GM19324 (cell line): Measurements from ENCODE around the gene MS4A15.
"Not testable (repeated sequence)": the region's sequence is repeated elsewhere in the genome, so short reads cannot be mapped to it uniquely, and the experiment has no call there.

Experiments used
- ATAC-seq: cut with Tn5 transposase; IDR thresholded peaks from one replicate; pipeline ENCODE4 v1.9.1; 2021; ENCODE audit warnings: mild to moderate bottlenecking, moderate library complexity; ENCODE audit not compliant: unreplicated experiment, low FRiP score

MS4A15 gene

DNA sequence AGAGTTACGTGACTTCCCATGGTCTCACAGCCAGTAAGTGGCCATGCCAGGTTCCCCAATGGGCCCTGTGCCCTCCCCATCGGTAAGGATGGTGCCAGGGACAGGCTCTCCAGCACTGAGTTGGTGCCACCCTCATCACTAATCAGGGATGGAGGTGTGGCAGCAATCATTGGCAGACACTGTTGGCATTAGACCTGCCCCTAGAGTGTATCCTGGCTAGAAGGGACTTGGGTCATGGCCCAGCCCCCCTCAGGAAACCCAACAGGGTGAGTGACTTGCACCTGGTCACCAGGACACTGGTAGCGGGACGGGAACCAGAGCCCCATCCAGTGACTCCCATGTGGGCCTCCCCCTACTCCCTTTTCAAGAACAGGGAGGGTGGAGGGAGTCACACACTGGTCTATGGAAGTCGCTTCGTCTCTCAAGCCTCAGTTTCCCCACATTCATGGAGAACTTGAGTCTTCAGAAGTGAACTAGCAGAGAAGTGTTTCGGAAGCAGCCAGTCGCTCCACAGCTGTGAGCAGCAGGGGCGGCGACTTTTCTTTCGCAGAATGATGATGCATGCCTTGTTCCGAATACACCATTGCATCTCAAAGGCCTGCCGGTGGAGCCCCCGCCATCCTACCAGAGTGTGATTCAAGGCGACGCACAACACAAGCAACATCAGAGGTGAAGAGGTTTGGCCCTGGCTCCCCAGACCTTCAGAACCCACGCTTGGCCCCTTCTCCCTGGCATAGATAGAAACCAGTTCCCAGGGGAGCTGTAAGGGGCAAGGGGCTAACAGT lies 41.4 kb downstream of the MS4A15 start:
- ATAC-seq: no peak

DNA sequence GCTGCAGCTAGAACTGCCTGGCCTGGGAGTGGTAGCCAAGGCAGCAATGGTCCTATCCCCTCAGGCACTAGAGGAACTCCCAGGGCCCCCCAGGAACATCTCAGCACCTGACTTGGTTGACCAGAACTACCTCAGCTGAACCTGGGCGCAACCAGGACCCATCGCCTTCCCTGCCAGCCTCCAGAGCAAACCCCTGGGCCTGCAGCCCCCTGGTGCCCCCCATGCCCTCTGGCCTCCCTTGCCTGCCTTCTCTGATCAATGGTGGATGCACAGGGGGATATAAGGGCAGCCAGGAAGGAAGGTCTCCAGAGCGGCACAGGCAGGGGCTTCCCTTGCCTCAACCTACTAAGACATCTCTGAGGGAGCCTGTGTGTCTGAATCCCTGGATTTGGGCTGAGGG lies 42.0 kb downstream of the MS4A15 start:
- no peak for ATAC-seq

DNA sequence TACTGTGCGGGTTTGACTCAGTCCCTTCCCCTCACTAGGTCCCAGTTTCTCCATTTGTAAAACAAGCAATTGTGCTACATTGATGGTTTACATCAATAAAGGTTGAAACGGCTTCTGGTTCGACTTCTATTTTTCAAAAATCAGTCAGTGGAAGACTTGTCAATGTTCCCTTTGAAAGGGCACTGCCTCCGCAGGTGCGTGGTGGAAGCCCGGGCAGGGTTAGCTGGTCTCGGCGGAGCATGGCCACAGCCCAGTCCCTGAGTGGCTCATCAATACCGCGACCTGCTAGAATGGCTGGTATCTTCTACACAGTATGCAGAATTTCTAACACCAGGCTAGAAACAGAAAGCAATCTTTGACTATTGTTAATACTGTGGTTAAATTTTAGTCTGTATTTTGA lies 44.5 kb downstream of the MS4A15 start:
- ATAC-seq: no peak

DNA sequence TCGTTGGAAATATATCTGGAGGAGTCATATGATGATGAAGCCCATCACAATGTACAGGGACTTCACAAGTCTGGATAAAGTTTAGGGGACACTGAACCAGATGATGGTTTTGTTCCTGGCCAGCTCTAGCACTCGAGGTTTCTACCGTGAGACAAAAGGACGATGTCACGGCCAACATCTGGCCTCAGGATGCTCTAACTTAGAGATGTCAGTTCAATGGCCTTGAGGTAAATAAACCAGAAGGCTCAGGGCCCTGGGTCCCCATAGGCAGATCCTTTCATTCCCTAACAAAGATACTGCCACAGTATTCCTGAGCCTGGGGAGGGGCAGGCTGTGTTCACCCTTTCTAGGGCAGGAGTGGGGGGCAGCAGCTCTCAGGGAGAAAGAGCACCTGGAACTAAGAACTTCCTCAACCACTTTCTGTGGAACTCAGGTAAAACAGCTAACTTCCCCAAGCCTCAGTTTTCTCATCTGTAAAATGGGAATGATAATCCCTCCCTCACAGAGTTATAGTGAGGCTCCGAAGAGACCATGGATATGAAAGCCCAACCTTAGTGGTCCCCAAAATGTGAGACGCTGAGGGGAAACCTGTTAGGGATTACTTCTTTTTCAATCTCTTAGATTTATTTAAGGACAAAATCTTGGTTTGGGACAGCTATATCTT lies 46.7 kb downstream of the MS4A15 start:
- no peak for ATAC-seq

DNA sequence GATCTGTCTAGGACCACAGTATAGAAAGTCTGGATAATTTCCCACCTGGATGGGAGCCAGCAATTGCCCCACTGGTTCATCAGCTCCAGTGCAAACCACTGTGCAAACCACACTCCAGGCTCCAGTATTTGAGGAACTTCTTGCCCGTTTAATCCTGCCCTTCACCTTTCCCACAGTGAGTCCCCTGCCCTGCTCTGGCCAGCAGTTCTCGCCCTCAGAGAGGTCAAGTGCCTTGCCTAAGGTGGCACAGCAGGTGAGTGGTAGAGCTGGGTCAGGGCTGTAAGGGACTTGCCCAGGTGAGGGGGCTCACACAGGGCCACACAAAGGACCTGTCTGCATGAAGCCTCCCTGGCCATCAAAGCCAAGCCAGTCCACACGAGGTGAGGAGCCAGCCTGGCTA lies 52.6 kb downstream of the MS4A15 start:
- no peak for ATAC-seq

DNA sequence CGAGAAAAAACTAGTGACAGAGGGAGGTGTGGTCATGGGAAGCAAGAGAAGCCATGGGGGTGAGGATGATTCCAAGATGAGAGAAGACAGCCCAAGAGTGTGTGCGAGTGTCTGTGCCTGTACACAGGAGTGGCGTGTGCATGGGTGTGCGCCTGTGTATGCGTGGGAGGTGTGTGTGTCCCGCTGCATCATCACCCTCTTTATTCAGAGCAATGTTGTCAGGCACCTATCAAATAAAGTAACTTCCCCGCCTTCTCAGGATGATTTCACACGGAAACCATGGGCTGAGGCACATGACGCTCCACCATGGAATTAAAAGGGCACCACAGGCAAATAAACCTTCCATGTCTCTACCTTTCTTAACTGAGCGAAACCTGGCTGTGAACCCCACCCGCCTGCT lies 53.0 kb downstream of the MS4A15 start:
- ATAC-seq: no peak

DNA sequence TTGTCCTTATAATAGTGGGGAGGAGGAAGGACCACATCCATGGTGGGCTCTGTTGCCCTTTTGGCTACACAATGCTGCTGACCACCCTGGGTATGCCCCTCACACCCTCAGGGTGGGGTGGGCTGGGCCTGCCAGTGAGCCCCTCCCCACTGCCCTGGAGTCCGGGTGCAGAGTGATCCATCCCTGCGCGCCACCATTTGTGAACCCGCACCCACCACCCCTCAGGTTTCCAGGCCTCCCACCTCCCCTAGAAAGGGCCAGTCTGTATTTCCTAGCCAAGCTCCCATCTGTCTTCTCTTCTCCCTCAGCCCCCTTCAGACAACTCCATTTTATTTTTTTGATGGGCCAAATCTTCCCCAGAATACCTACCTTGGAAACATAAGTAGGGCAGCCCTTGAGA lies 53.5 kb downstream of the MS4A15 start:
- no peak for ATAC-seq

DNA sequence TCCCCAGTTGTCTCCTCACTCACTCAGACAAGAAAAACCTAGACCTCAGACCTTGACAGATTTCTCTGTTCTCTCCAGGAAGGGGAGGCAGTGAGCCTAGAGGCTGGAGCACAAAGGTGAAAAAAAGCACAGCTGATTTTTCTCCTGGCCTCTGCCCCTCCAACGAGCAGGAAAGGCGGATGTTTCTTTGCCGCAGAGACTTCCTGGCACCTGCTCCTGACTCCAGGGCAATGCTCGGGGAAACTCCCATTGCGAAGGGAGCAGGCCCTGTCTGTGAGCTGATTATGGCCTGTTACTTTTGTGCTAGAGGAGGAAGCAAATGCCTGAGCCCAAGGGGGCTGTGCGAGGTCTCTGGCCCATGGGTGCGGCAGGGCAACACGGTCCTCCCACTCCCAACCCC lies 53.9 kb downstream of the MS4A15 start:
- ATAC-seq: no peak

DNA sequence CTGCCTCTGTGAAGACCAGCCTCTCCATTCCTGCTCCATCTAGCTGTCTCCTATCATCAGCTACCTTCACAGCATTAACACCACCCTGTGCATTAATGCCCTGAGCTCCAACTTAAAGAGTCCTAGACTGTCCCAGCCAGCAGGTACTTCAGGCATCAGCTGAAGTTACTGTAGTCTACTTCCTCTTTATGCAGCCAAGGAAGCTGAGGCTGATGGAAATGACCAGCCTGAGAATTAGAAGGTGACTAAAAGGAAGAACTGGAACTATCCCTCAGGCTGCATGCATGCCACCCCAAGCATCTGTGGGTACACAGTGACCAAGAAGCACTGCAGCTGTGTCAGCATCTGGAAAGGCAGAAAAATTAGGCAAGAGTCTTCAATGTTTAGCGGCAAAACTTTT lies 56.7 kb downstream of the MS4A15 start:
- ATAC-seq: no peak

DNA sequence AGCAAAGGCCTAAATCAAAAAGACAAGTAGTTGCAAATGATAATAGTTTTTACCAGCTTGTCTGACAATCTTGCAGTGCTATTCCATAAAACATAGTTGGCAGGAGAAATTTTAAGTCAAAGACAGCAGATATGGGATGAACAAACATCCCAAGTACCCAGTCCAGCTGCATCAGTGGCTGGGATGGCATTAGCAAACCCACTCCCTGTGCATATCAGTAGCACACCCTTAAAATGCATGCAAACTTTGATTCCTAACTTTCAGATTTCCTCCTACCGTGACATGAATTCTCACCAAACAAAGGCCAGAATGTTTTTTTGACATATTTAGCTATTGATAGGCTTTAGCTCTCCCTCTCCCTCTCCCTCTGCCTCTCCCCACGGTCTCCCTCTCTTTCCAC lies 57.4 kb downstream of the MS4A15 start:
- ATAC-seq: no peak

DNA sequence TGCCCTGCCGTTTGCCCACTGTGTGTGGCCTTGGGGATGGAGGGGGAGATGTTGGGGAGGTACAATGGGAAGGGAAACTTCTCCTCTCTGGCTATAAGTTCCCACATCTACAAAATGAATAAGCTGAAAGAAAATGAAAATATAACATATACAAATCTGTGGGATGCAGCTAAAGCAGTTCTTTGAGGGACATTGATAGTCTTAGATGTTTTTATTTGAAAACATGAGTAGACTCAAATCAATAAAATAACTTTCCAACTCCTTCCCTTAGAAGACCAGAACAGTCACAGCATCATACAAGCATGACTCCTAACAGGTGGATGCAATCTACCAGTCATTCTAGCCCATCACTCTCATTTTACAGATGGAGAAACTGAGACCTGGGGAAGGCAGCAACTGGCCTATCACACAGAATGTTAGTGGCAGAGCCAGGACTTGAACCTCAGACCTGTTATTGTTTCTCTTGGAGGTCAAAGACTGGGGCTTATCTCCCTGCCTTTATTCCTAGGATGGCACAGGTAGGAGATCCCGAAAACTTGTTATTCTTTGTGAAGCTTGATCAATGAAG lies 60.0 kb downstream of the MS4A15 start:
- no peak for ATAC-seq

DNA sequence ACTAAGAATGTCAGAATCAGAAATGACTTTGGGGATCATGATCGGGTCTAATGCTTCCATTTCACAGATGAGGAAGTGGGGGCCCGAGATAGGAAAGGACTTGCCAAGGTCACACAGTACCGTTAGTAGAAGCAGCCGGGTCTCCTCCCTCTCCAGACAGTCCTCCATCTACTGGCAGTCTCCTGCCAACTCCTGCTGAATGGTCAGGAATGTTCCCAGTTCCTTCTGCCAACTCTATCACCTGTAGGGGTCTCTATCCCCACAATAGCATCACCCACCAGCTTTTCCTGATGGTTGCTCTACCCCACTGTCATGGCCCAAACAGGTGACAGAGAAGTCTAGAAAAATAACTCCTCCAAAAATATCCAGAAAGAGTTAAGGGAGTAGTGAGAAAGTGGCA lies 61.4 kb downstream of the MS4A15 start:
- no peak for ATAC-seq

DNA sequence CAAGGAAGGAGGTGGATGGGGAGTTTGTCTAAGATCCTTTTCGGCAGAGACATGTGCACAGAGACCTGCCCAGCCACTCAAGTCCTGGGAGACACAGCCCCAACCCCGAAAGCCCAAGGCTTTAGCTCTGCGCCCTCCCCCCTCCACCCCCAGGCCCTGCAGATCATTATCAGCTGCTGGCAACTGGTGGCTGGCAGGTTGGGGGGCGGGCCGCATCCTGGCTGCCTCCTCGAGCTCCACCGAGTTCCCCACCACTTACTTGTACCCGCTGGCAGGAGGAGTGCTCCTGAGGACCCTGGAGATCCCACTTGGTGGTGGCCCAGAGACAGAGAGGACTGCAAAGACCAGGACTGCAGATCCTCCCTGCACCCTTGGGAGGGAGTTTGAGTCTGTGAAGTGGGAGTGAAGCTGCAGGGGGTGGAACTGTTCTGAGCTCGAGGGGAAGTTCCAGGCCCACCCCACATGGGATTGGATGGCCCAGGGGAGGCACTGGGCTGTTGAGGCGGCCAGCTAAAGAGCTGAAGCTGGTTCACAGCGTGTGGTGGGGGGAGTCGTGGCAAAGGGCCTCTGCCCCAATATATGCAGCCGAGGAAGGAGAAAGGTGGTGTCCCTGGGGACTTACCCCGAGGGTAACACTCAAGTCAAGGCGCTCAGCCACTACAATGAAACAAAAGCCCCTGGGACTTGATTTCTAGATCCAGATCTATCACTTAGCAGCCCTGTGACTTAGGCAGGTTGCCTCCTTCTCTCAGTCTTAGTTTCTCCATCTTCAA lies 65.3 kb downstream of the MS4A15 start:
- ATAC-seq: no peak

DNA sequence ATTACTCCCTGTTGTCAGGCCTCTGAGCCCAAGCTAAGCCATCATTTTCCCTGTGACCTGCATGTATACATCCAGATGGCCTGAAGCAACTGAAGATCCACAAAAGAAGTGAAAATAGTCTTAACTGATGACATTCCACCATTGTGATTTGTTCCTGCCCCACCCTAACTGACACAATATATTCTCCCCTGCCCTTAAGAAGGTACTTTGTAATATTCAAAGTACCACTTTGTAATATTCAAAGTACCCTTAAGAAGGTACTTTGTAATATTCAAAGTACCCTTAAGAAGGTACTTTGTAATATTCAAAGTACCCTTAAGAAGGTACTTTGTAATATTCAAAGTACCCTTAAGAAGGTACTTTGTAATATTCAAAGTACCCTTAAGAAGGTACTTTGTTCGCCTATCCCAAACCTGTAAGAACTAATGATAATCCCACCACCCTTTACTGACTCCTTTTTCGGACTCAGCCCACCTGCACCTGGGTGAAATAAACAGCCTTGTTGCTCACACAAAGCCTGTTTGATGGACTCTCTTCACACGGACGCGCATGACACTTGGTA lies 67.2 kb downstream of the MS4A15 start:
- ATAC-seq: not testable (repeated sequence)

DNA sequence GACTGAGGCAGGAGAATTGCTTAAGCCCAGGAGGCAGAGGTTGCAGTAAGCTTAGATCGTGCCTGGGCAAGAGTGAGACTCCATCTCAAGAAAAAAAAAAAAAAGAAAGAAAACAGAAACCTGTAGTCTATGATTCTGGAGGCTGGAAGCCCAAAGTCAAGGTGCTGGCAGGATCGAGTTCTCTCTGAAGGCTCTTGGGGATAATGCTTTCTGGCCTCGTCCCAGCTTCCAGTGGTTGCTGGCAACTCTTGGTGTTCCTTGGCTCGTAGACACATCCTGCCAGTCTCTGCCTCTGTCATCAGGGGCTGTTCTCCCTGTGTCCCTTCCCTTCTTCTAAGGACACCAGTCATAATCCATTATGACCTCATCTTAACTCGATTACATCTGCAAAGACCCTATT lies 68.5 kb downstream of the MS4A15 start:
- ATAC-seq: no peak

DNA sequence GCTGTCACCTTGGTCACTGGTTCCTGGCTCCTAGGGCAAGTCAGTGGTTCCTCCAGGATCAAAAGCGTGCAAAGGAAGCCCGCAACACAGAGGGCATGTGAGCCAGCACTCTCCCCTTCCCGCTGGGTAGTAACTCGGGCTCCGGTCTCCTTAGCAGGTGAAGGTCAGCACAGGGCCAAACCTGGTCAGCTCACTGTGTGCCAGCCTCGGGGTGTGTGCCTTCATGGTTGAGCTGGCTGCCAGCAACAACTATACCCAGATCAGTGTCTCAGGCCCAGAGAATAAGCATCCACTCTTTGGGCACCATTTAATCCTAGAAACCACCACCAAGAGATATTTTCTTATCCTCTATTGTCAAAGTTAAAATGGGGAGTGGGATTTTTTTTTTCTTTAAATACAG lies 69.1 kb downstream of the MS4A15 start:
- ATAC-seq: no peak
